ENCODE data around the gene KRTAP5-6.
"Not testable (repeated sequence)": the region's sequence is repeated elsewhere in the genome, so short reads cannot be mapped to it uniquely, and the experiment has no call there.

The KRTAP5-6 gene

DNA sequence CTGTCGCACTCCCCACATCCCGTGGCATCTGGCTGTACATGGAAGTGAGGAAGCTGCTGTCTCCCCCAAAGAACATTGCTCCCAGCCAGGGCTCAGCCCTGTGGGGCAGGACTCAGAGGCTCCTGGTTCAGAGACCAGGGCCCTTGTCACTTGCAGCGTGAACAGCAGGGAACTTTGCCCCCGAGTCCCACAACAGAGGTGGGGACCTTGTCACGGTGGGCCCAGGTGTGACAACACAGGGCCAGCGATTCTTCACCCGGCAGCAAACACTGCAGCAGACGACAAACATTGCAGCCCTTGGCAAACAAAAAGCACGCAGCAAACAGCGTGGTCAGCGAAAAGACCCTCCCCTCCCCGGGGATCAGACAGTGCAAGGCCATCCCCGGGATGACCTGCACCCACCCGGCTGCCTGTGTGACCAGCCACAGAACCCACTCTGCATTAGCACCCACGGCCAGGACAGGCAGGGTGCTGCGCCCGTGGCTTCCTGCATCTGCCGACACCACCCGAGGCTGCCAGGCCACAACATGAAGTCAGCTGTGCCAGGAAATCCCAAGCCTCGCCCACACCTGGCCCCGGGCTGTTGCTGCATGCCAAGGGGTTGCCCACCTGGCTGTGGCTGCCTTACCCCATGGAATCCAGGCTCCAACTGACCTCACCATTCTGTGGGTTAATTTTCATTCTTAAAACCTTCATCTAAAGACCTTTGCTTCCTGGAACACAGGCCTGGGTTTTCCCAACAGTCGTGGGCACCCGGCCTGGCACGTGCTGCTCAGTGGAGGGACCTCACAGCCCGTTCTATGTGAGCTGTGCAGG lies 35.3 kb upstream of the KRTAP5-6 start:
- DNase-seq (ENCODE audit: low read depth in 2 of 2): not testable (repeated sequence)

- DNase-seq (ENCODE audit: low read depth in 2 of 2): not testable (repeated sequence)
Observed at GRCh38 chr11:1662699-1663283, 34.2 kb upstream of the KRTAP5-6 start.

DNA sequence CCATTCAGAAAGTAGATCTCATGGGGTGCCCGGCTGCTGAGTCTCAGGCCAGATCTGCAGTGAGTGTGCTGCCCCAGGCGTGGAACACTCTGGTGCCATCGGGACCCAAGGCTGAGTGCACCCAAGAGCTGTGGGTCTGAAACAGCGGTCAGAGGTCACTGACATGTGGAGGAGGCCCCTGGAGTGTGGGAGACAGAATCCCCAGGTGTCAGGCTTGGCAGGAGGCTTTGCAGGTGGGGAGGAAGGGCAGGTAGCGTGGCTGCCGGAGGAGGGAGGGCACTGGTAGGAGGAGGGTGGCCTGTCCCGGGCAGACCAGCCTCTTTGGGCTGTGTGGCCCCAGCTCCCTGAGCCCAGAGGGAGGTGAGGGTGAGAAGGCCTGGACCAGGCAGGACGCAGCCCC lies 31.7 kb upstream of the KRTAP5-6 start:
- DNase-seq (ENCODE audit: low read depth in 2 of 2): no peak

DNA sequence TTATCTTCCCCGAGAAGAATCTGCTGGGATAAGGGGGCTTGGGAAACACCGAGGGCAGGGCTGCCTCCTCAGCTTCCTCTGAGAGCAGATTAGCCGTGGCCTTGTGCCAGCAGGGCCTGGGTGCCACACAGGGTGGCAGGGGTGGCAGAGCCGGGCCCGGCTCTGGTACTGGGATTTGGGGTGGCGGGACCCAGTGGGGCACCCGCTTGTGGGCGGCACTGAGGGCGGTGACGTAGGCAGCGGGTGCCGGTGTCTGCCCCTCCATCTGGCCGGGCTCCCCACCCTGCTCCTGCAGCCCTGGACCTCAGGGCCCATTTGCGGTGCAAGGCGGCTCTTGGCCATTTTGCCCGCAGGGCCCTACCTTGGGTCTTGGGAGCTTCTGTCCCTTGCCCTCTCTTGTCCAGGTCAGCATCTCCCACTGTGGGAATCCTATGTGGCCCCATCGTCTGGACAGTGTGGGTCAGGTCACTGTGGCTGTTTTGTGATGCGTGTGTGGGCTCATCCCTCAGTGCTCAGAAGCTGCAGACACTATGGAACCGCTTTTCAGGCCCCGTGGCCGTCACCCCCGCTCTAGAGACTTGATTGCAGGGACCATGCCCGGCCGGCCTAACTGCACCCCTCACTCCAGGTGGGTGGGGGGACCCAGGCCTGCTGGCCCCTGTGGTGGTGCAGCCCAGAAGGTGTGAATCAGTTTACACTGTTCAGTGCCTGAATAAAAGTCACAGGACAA lies 29.7 kb upstream of the KRTAP5-6 start:
- DNase-seq (ENCODE audit: low read depth in 2 of 2): no peak

- DNase-seq (ENCODE audit: low read depth in 2 of 2): no peak
Observed at GRCh38 chr11:1667906-1668305, 29.1 kb upstream of the KRTAP5-6 start.

DNA sequence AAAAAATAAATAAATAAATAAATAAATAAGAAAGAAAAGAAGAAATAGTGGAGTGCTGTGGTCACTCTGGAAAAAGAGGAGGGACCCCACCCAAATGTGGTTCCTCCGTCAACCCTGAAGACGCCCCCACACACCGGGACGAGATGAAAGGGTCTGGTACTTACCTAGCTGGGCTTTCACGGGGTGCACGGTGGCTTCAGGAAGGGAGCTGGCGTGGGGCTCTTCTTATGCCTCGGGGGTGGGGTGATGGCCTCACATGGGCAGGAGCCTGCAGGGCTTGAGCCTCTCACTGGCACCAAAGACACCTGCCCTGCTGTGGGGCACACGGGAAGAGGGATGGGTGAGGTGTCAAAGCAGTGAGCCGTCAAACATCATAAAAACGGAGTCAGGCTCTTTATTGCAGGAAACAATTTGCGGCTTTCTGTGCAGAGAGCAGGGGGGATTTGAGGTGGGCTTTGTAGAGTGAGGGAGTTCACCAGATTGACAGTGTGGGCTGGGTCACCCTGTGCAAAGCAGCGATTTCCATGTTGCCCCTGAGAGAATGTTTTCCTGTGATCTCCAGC lies 28.0 kb upstream of the KRTAP5-6 start:
- DNase-seq (ENCODE audit: low read depth in 2 of 2): no peak

- no peak for DNase-seq (ENCODE audit: low read depth in 2 of 2)
Observed at GRCh38 chr11:1669546-1670218, 27.3 kb upstream of the KRTAP5-6 start.

- DNase-seq (ENCODE audit: low read depth in 2 of 2): not testable (repeated sequence)
Observed at GRCh38 chr11:1670457-1670856, 26.5 kb upstream of the KRTAP5-6 start.

GRCh38 chr11:1670905-1671371 lies 26.1 kb upstream of the KRTAP5-6 start:
- no peak for DNase-seq (ENCODE audit: low read depth in 2 of 2)

DNA sequence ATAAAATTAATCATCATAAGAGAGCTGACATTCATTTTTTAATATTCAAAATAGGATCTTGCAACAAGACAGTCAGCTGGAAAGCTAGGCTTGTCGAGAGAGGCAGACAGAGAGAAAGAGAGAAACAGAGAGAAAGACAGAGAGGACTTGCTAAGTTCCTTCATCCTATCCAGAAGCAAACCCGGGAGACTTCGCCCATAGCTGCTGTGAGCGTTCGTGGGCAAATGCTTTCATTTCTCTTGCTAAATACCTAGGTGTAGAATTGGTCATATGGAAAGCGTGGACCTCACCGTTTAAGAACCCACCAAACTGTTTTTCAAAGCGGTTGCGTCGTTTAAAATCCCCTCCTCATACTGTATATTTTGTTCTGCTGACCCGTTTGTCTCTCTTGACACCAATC lies 25.3 kb upstream of the KRTAP5-6 start:
- no peak for DNase-seq (ENCODE audit: low read depth in 2 of 2)

GRCh38 chr11:1672613-1673350 lies 24.2 kb upstream of the KRTAP5-6 start:
- no peak for DNase-seq (ENCODE audit: low read depth in 2 of 2)

DNA sequence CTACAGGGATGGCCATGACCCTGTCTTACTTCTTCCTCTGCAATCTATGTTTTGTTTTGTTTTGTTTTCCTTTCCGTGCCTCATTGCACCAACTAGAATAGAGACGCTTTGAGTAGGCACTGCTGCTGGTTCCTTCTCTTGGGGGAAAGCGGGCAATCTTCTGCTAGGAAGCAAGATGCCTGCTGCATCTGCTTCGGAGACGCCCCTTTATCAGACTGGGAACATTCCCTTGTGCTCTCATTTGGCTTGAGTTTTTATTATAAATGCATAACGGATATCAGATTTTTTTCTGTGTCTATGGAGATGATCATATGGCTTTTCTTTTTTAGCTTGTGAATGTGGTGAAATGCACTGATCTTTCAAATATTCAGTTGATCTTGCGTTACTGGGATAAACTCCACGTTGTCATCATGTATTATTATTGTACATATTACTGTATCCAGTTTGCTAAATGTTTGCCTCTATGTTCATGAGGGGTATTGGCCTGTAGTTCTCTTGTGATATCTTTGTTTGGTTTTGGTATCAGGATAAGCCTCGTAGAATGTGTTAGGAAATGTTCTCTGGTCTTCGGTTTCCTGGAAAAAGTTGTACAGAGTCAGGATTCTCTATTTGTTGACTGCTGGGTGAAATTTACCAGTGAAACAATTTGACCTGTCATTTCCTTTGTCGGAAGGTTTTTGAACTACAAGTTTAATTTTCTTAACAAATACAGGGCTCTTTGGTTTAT lies 23.4 kb upstream of the KRTAP5-6 start:
- no peak for DNase-seq (ENCODE audit: low read depth in 2 of 2)

DNA sequence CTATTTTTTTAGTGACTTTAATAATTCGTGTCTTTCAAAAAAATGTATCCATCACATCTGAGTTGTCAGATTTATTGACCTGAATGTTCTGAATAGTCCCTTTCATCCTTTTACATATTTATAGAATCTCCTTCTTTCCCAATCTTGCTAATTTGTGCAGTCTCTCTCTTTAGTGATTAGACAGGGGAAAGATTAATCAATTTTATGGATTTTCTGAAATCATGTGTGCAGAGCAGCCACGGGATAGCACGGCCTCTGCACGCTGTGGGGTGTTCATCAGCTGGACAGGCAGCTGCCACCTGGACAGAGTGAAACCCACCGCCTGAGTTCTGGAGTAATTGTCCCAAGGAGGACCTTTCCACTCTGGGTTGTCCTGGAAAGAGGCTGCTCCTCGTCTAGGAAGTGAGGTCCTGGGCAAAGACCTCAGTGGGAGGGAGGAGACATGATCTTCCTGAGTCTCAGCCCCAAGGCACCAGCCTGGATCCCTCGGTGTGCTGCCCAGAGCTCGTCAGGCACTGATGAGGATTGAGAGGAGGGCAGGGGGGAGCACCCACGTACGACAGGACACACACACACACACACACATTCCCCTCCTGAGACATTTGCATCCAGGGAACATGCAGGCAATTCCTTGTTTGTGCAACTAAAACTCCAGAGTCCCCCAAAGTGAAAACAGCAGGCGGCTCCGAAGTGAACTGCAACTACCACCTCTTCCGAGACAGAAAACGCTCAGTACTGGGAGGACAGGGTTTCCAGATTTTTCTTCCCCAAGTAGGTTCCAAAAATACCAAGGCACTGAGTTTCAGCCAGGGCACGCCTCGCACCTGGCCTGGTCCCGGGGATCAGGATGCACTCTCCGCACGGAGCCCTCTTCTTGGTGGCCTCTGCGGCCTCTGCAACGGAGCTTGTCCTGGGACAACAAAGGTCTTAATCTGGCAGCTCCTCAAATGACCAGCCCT lies 22.5 kb upstream of the KRTAP5-6 start:
- no peak for DNase-seq (ENCODE audit: low read depth in 2 of 2)

DNA sequence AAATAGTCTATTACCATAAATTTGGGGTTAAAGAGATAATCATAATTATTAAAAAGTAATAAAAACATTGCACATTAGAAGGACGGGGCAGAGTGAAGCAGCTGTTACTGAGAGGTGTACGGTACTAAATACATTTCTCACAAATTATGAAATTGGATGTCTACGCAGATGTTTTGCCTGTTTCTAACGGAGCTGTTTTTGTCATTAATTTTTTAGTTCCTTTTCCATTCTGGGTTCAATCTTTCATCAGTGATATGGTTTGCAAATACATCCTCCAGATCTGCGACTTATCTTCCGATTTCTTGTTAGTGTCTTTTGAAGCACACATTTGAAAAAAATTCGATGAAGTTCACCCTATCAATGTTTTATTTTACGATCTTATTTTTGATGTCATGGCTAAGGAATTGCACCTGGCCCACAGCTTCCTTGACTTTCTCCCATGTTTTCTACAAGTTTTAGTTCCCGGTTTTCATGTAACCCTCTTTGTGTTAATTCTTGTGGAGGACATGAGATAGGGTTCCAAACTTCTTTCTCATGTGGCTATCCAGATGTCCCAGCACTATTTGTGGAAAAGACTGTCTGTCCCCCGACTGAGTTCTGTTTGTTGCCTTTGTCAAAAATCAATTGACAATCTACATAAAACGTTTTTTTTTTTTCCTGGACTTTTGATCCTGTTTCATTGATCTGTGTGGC lies 21.3 kb upstream of the KRTAP5-6 start:
- DNase-seq (ENCODE audit: low read depth in 2 of 2): no peak

DNA sequence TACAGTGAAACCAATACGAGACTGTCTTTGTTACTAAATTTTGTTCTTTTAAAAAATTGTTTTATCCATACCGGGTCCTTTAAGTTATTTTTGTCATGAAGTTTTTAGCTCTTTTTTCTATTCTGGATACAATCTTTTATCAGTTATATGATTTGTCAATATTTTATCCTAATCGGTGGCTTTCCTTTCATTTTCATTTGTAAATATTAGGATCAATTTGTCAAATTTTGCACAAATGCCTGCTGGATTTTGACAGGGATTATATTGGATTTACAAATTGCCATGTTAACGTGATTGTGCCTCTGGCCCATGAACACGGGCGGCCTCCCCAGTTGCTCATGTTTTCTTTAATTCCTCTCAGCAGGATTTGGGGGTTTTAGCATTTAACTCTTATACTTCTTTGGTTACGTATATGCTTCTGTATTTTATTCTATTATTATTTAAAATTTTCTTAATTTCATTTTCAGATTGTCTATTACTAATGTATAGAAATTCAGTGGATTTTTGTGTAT lies 20.7 kb upstream of the KRTAP5-6 start:
- no peak for DNase-seq (ENCODE audit: low read depth in 2 of 2)

- no peak for DNase-seq (ENCODE audit: low read depth in 2 of 2)
Observed at GRCh38 chr11:1679881-1680280, 17.1 kb upstream of the KRTAP5-6 start.

GRCh38 chr11:1682225-1682905 lies 14.6 kb upstream of the KRTAP5-6 start:
- no peak for DNase-seq (ENCODE audit: low read depth in 2 of 2)

DNA sequence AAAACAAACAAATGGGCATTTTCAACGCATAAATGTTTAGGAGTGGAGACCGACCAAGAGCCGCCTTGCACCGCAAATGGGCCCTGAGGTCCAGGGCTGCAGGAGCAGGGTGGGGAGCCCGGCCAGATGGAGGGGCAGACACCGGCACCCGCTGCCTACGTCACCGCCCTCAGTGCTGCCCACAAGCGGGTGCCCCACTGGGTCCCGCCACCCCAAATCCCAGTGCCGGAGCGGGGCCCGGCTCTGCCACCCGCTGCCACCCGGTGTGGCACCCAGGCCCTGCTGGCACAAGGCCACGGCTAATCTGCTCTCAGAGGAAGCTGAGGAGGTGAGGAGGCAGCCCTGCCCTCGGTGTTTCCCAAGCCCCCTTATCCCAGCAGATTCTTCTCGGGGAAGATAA lies 13.8 kb upstream of the KRTAP5-6 start:
- DNase-seq (ENCODE audit: low read depth in 2 of 2): not testable (repeated sequence)

Data from stimulated activated CD4-positive, alpha-beta T cell treated with anti-CD3 and anti-CD28 coated beads, Interleukin-1b, Interleukin-23, amount 100 ng/mL, for 1 hour (primary cell).